ENCODE results near the gene EEF1AKMT1.
A peak's percentile ranks its signal among the peaks of the same experiment; 100 is the strongest.

EEF1AKMT1 gene

GRCh38 chr13:20702915-20703779 is 70.6 kb downstream of the EEF1AKMT1 start, which contains the start of gene IL17D:
TSS of gene IL17D (plus strand) at chr13:20703699. CDS start at chr13:20704002, 303 bp downstream.
- Histone ChIP-seq H3K27me3 (ENCODE audit: insufficient read depth, low read length) (no peaks in the 10 kb centered on the region), H3K4ac (ENCODE audit: low read depth, low read length) (peak within 1 kb of the TSS; percentile 65), H2BK12ac (ENCODE audit: low read length) (no peak within 1 kb of the TSS), H4K91ac (ENCODE audit: low read depth, low read length) (peak within 1 kb of the TSS; percentile 60), H2AFZ (ENCODE audit: insufficient read depth, low read length, poor library complexity) (peak within 1 kb of the TSS; percentile 73), H3K14ac (ENCODE audit: low read length) (peak within 1 kb of the TSS; percentile 69), H3K23ac (ENCODE audit: low read length) (no peak within 1 kb of the TSS), H3K4me3 (ENCODE audit: low read depth, low read length) (peak within 1 kb of the TSS; percentile 84), H2AK5ac (ENCODE audit: low read length) (no peak within 1 kb of the TSS), H3K18ac (ENCODE audit: low read length) (peak within 1 kb of the TSS; percentile 76), H3K36me3 (ENCODE audit: control insufficient read depth in 1 of 2, insufficient read depth in 2 of 2, low read length in 2 of 2) (no peaks in the 10 kb centered on the region), H3K4me1 (ENCODE audit: control insufficient read depth in 1 of 2, insufficient read depth in 2 of 2, low read length in 2 of 2) (peaks cover 0 to 2% of the 10 kb centered on the region in 2 experiments), H3K79me2 (ENCODE audit: control insufficient read depth, insufficient read depth, low read length, poor library complexity) (peaks cover 3% of the 10 kb centered on the region), H3K27ac (ENCODE audit: low read depth, low read length) (no peak within 1 kb of the TSS), H2BK5ac (ENCODE audit: low read depth, low read length, poor library complexity) (no peak within 1 kb of the TSS), H4K8ac (ENCODE audit: low read depth, low read length) (peak within 1 kb of the TSS; percentile 82), H3K9ac (ENCODE audit: low read length) (peak within 1 kb of the TSS; percentile 78), H3K4me2 (ENCODE audit: low read length) (peak within 1 kb of the TSS; percentile 100), H3K79me1 (ENCODE audit: low read length) (peaks cover 5% of the 10 kb centered on the region), H4K12ac (ENCODE audit: low read depth, low read length) (peak within 1 kb of the TSS; percentile 60), H3K9me3 (ENCODE audit: insufficient read depth, low read depth, low read length) (no peaks in the 10 kb centered on the region), H2BK120ac (ENCODE audit: insufficient read depth, low read length, poor library complexity) (peak within 1 kb of the TSS; percentile 13)
- no CpG with 5 or more reads among the region's 94 CpGs for WGBS (ENCODE audit: extremely low coverage, insufficient coverage, insufficient read length)
- peak in 1 of 2 donors; percentile 45 for DNase-seq

DNA sequence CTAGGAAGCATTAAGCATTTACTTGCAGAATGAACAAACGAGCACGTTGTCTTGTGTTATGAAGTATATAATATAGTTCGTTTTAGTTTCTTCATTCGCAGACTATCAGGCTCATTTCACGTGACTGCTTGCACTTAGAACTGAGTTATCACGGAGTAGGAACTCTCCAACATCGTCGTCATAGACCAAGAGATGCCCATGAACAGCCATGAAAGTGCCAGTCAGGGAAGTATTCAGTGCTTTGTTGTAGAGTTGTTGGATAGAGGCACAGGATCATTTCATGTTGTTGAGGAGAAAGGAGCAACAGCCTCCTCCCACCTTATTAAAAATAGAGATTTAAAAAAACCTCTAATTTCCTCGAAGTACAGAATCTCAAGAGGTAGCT is 71.2 kb downstream of the EEF1AKMT1 start:
- H3K79me1 ChIP-seq (ENCODE audit: low read length): peaks cover 5% of the 10 kb centered on the region
- no peak overlapping the region for H3K9ac ChIP-seq (ENCODE audit: low read length)
- no peak overlapping the region for H2AK5ac ChIP-seq (ENCODE audit: low read length)
- no CpG with 5 or more reads among the region's 9 CpGs for WGBS (ENCODE audit: extremely low coverage, insufficient coverage, insufficient read length)
- H4K91ac ChIP-seq (ENCODE audit: low read depth, low read length): no peak overlapping the region
- no peak overlapping the region for H4K12ac ChIP-seq (ENCODE audit: low read depth, low read length)
- no peak for DNase-seq
- H2BK12ac ChIP-seq (ENCODE audit: low read length): no peak overlapping the region
- no peaks in the 10 kb centered on the region for H3K36me3 ChIP-seq (ENCODE audit: control insufficient read depth in 1 of 2, insufficient read depth in 2 of 2, low read length in 2 of 2)
- H3K9me3 ChIP-seq (ENCODE audit: insufficient read depth, low read depth, low read length): no peaks in the 10 kb centered on the region
- no peak overlapping the region for H3K23ac ChIP-seq (ENCODE audit: low read length)
- no peak overlapping the region for H3K18ac ChIP-seq (ENCODE audit: low read length)
- peak overlapping the region; percentile 100 for H3K4me2 ChIP-seq (ENCODE audit: low read length)
- no peak overlapping the region for H2BK120ac ChIP-seq (ENCODE audit: insufficient read depth, low read length, poor library complexity)
- H2BK5ac ChIP-seq (ENCODE audit: low read depth, low read length, poor library complexity): no peak overlapping the region
- no peak overlapping the region for H3K4ac ChIP-seq (ENCODE audit: low read depth, low read length)
- peaks cover 3% of the 10 kb centered on the region for H3K79me2 ChIP-seq (ENCODE audit: control insufficient read depth, insufficient read depth, low read length, poor library complexity)
- no peaks in the 10 kb centered on the region for H3K27me3 ChIP-seq (ENCODE audit: insufficient read depth, low read length)
- H3K4me3 ChIP-seq (ENCODE audit: low read depth, low read length): no peak overlapping the region
- no peak overlapping the region for H4K8ac ChIP-seq (ENCODE audit: low read depth, low read length)
- no peak overlapping the region for H3K14ac ChIP-seq (ENCODE audit: low read length)
- H2AFZ ChIP-seq (ENCODE audit: insufficient read depth, low read length, poor library complexity): no peak overlapping the region
- H3K27ac ChIP-seq (ENCODE audit: low read depth, low read length): no peak overlapping the region
- peaks cover 0 to 2% of the 10 kb centered on the region in 2 experiments for H3K4me1 ChIP-seq (ENCODE audit: control insufficient read depth in 1 of 2, insufficient read depth in 2 of 2, low read length in 2 of 2)

GRCh38 chr13:20701461-20701860 is 72.3 kb downstream of the EEF1AKMT1 start:
- H3K79me2 ChIP-seq (ENCODE audit: control insufficient read depth, insufficient read depth, low read length, poor library complexity): peaks cover 3% of the 10 kb centered on the region
- no peak overlapping the region for H3K9ac ChIP-seq (ENCODE audit: low read length)
- no peak overlapping the region for H2BK5ac ChIP-seq (ENCODE audit: low read depth, low read length, poor library complexity)
- H3K9me3 ChIP-seq (ENCODE audit: insufficient read depth, low read depth, low read length): no peaks in the 10 kb centered on the region
- H3K4ac ChIP-seq (ENCODE audit: low read depth, low read length): no peak overlapping the region
- WGBS (ENCODE audit: extremely low coverage, insufficient coverage, insufficient read length): no CpG with 5 or more reads among the region's 3 CpGs
- no peak overlapping the region for H2AFZ ChIP-seq (ENCODE audit: insufficient read depth, low read length, poor library complexity)
- no peak overlapping the region for H3K4me3 ChIP-seq (ENCODE audit: low read depth, low read length)
- H3K4me2 ChIP-seq (ENCODE audit: low read length): no peak overlapping the region
- peak in 1 of 2 donors; percentile 30 for DNase-seq
- H2BK120ac ChIP-seq (ENCODE audit: insufficient read depth, low read length, poor library complexity): no peak overlapping the region
- no peak overlapping the region for H3K14ac ChIP-seq (ENCODE audit: low read length)
- no peaks in the 10 kb centered on the region for H3K27me3 ChIP-seq (ENCODE audit: insufficient read depth, low read length)
- H3K27ac ChIP-seq (ENCODE audit: low read depth, low read length): no peak overlapping the region
- no peak overlapping the region for H3K23ac ChIP-seq (ENCODE audit: low read length)
- no peak overlapping the region for H2BK12ac ChIP-seq (ENCODE audit: low read length)
- no peak overlapping the region for H2AK5ac ChIP-seq (ENCODE audit: low read length)
- H4K12ac ChIP-seq (ENCODE audit: low read depth, low read length): no peak overlapping the region
- peaks cover 0 to 2% of the 10 kb centered on the region in 2 experiments for H3K4me1 ChIP-seq (ENCODE audit: control insufficient read depth in 1 of 2, insufficient read depth in 2 of 2, low read length in 2 of 2)
- H4K8ac ChIP-seq (ENCODE audit: low read depth, low read length): no peak overlapping the region
- peaks cover 5% of the 10 kb centered on the region for H3K79me1 ChIP-seq (ENCODE audit: low read length)
- H3K36me3 ChIP-seq (ENCODE audit: control insufficient read depth in 1 of 2, insufficient read depth in 2 of 2, low read length in 2 of 2): no peaks in the 10 kb centered on the region
- H4K91ac ChIP-seq (ENCODE audit: low read depth, low read length): no peak overlapping the region
- H3K18ac ChIP-seq (ENCODE audit: low read length): no peak overlapping the region

- H3K4me3 ChIP-seq (ENCODE audit: low read depth, low read length): no peak overlapping the region
- H3K9ac ChIP-seq (ENCODE audit: low read length): no peak overlapping the region
- peaks cover 3% of the 10 kb centered on the region for H3K79me2 ChIP-seq (ENCODE audit: control insufficient read depth, insufficient read depth, low read length, poor library complexity)
- DNase-seq: no peak
- no peak overlapping the region for H2BK120ac ChIP-seq (ENCODE audit: insufficient read depth, low read length, poor library complexity)
- H3K23ac ChIP-seq (ENCODE audit: low read length): no peak overlapping the region
- no peak overlapping the region for H3K14ac ChIP-seq (ENCODE audit: low read length)
- H3K9me3 ChIP-seq (ENCODE audit: insufficient read depth, low read depth, low read length): no peaks in the 10 kb centered on the region
- no peak overlapping the region for H3K18ac ChIP-seq (ENCODE audit: low read length)
- no peak overlapping the region for H3K4me2 ChIP-seq (ENCODE audit: low read length)
- no peaks in the 10 kb centered on the region for H3K27me3 ChIP-seq (ENCODE audit: insufficient read depth, low read length)
- no peak overlapping the region for H2AFZ ChIP-seq (ENCODE audit: insufficient read depth, low read length, poor library complexity)
- peaks cover 5% of the 10 kb centered on the region for H3K79me1 ChIP-seq (ENCODE audit: low read length)
- no peak overlapping the region for H2BK5ac ChIP-seq (ENCODE audit: low read depth, low read length, poor library complexity)
- H3K36me3 ChIP-seq (ENCODE audit: control insufficient read depth in 1 of 2, insufficient read depth in 2 of 2, low read length in 2 of 2): no peaks in the 10 kb centered on the region
- no peak overlapping the region for H2BK12ac ChIP-seq (ENCODE audit: low read length)
- H2AK5ac ChIP-seq (ENCODE audit: low read length): no peak overlapping the region
- H3K27ac ChIP-seq (ENCODE audit: low read depth, low read length): no peak overlapping the region
- no peak overlapping the region for H3K4ac ChIP-seq (ENCODE audit: low read depth, low read length)
- WGBS (ENCODE audit: extremely low coverage, insufficient coverage, insufficient read length): no CpG with 5 or more reads among the region's 6 CpGs
- H4K12ac ChIP-seq (ENCODE audit: low read depth, low read length): no peak overlapping the region
- peaks cover 0 to 2% of the 10 kb centered on the region in 2 experiments for H3K4me1 ChIP-seq (ENCODE audit: control insufficient read depth in 1 of 2, insufficient read depth in 2 of 2, low read length in 2 of 2)
- no peak overlapping the region for H4K91ac ChIP-seq (ENCODE audit: low read depth, low read length)
- H4K8ac ChIP-seq (ENCODE audit: low read depth, low read length): no peak overlapping the region
These were observed 73.5 kb downstream of the EEF1AKMT1 start for GRCh38 chr13:20700288-20700687.

All from trophoblast cell (in vitro differentiated cells and primary cell).